Stimulated activated CD4-positive, alpha-beta T cell treated with anti-CD3 and anti-CD28 coated beads, Interleukin-2, amount 100 ng/mL, for 24 hours (primary cell): ENCODE measurements around the gene GPRASP3.

Experiments
- DNase-seq, 2 donors: peaks; one replicate each; pipeline ENCODE4 v3.0.0-alpha.2; 2020

GPRASP3 gene

GRCh38 chrX:102765809-102766208 is 45.3 kb downstream of the GPRASP3 start:
- no peak for DNase-seq

GRCh38 chrX:102767287-102767686 is 46.7 kb downstream of the GPRASP3 start:
- DNase-seq = no peak

- DNase-seq = peak; percentile 75 to 81
Measured at GRCh38 chrX:102768987-102769761, 48.6 kb downstream of the GPRASP3 start.
